ENCODE data around the gene HDHD3. TPM values are rescaled to one million over a fixed set of nuclear protein-coding genes. Genes with fewer than 3 reads are reported as not detected.

HDHD3 gene
- polyA plus RNA-seq, 6 donors from 2014 or later = 36.3 to 51.3 (median 42.8) TPM

DNA sequence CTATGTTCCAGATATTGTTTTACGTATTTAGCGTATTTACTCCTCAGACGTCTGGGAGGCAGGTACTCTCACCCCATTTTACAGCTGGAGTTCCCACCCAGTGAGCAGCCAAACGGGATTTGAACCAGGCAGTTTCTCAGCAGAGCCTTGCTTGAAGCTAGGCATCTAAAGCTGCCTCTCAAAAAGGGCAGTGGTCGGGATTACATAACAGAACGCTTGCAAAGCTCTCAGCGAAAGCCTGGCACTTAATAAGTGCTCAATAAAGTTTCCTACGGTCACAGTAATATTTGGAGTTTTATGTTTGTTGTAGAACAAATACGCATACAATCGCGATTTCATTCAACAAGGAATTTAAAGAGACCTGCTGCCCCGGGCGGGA is 27.7 kb downstream of the HDHD3 start:
- Mint-ChIP-seq H3K9me3 (no peaks in the 10 kb centered on the region), H3K36me3 (no peaks in the 10 kb centered on the region), H3K27ac (peak overlapping the region in 1 of 6 donors; percentile 44), H3K27me3 (peaks cover 0 to 31% (median 18%) of the 10 kb centered on the region in 3 donors), H3K4me3 (peak overlapping the region; percentile 80 to 91 (median 86)), H3K4me1 (peaks cover 18 to 24% (median 19%) of the 10 kb centered on the region in 3 donors)
- ATAC-seq (ENCODE audit: low read depth in 2 of 2) (no peak), DNase-seq (no peak)

DNA sequence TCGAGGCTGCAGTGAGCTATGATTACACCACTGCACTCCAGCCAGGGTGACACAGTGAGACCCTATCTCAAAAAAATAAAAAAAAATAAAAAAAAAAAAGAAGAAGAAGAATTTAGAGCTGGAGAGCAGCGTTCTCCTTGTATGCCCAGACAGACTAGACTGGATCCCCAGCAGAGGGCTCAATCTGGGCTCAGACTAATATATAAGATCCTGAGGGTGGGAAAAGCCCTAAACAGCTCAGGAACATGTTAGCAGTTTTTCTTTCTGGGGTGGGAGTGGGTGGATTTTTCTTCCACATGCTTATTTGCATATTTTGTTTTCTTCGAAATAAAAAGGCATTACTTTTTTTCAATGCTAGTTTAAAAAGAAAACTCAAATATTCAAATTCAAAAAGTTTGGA is 28.3 kb downstream of the HDHD3 start:
- Mint-ChIP-seq H3K27me3 (peaks cover 0 to 31% (median 18%) of the 10 kb centered on the region in 3 donors), H3K36me3 (no peaks in the 10 kb centered on the region), H3K9me3 (no peaks in the 10 kb centered on the region), H3K4me3 (peak overlapping the region in 5 of 8 donors; percentile 3 to 82 (median 53)), H3K27ac (peak overlapping the region in 2 of 6 donors; percentile 51 to 89), H3K4me1 (peaks cover 18 to 24% (median 19%) of the 10 kb centered on the region in 3 donors)
- ATAC-seq (ENCODE audit: low read depth in 2 of 2) (no peak), DNase-seq (no peak)

GRCh38 chr9:113345671-113346070 is 31.1 kb downstream of the HDHD3 start:
- peaks cover 0 to 14% (median 5%) of the 10 kb centered on the region in 3 donors for H3K27me3 Mint-ChIP-seq
- ATAC-seq (ENCODE audit: low read depth in 2 of 2) = no peak

GRCh38 chr9:113345190-113345589 is 31.6 kb downstream of the HDHD3 start:
- Mint-ChIP-seq H3K27ac (peak overlapping the region in 1 of 6 donors; percentile 9), H3K9me3 (no peaks in the 10 kb centered on the region), H3K27me3 (peaks cover 0 to 9% (median 1%) of the 10 kb centered on the region in 3 donors), H3K4me1 (peaks cover 10 to 12% (median 11%) of the 10 kb centered on the region in 3 donors), H3K36me3 (no peaks in the 10 kb centered on the region), H3K4me3 (peak overlapping the region in 1 of 8 donors; percentile 23)
- no peak for ATAC-seq (ENCODE audit: low read depth in 2 of 2)
- DNase-seq = no peak

More at GRCh38 chr9:113345671-113346070, 31.1 kb downstream of the HDHD3 start:
- no peaks in the 10 kb centered on the region for H3K36me3 Mint-ChIP-seq
- no peaks in the 10 kb centered on the region for H3K9me3 Mint-ChIP-seq
- peaks cover 10 to 12% (median 11%) of the 10 kb centered on the region in 3 donors for H3K4me1 Mint-ChIP-seq
- peak overlapping the region in 1 of 6 donors; percentile 56 for H3K27ac Mint-ChIP-seq
- no peak overlapping the region for H3K4me3 Mint-ChIP-seq
- no peak for DNase-seq

- Mint-ChIP-seq H3K36me3 (no peaks in the 10 kb centered on the region), H3K27ac (peak overlapping the region in 1 of 6 donors; percentile 49), H3K27me3 (peaks cover 0 to 7% (median 0%) of the 10 kb centered on the region in 3 donors), H3K4me3 (no peak overlapping the region), H3K9me3 (no peaks in the 10 kb centered on the region), H3K4me1 (peaks cover 13 to 19% (median 16%) of the 10 kb centered on the region in 3 donors)
- DNase-seq (no peak), ATAC-seq (ENCODE audit: low read depth in 2 of 2) (no peak)
Observed at GRCh38 chr9:113343732-113344231, 33.0 kb downstream of the HDHD3 start.

DNA sequence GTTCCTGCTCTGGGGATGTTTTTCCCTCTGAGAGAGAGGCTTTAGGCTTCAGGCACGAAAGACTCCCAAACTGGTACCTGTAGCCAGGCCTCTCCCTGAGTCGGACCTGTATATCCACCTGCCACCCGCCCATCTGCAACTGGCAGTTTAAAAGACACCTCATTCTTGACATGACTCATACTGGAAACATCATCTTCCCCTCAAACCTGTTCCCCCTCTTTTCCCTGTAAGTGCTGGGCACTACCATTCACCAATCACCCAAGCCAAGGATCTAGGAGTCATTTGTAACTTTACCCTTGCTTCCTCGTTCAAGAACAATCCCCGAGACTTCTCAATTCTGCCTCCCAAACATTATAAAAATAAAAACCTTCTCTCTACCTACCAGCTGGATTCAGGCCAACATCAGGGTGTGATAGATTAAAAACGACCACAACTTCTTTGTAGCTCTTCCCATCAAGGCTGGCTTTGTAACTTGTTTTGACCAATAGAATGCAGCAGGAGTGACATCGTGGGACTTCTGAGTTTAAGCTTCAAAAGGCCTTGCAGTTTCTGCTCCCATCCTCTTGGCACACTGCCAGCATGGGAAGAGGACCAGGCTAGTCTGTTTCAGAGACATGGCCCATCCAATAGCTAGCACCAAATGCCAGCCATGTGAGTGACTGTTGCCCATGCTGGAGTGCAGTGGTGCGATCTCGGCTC is 34.9 kb downstream of the HDHD3 start:
- ATAC-seq (ENCODE audit: low read depth in 2 of 2) (no peak), DNase-seq (no peak)
- peaks cover 0 to under 1% (median 0%) of the 10 kb centered on the region in 3 donors for H3K27me3 Mint-ChIP-seq
- no peaks in the 10 kb centered on the region for H3K9me3 Mint-ChIP-seq
- H3K4me1 Mint-ChIP-seq = peaks cover 13 to 19% (median 16%) of the 10 kb centered on the region in 3 donors
- H3K27ac Mint-ChIP-seq = peak overlapping the region in 2 of 6 donors; percentile 8 to 43
- no peaks in the 10 kb centered on the region for H3K36me3 Mint-ChIP-seq
- peak overlapping the region in 7 of 8 donors; percentile 58 to 94 (median 83) for H3K4me3 Mint-ChIP-seq

DNA sequence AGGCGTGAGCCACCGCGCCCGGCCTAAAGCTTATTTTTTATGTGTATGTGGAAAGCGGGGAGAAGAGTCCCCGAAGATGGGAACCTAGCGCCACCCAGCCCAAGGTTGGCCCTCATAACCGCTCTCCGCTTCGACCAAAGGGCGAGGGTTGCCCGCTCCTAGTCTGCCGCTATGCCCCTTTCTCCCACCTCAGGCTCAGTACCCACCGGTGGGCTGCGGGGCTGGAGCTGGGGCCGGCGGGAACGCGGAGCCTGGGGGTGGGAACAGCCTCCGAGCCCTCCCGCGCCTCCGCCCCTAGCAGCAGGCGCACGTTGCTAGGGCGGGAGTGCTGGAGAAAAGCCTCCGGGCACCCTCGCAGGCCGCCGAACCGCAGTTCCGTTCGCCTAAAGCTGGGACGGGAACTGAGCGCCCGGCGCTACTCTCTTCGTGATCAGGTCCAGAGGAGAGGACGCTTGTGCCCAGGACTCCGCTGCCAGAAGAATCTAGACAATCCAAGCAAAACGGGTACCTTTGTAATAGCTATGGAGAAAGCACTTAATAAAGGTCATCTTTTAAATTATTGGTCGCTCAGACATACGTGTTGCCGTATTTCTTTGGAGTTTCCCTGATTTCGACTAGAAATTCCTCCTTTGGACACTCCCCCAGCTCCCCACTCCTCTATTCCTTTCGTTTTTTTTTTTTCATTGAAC is 36.6 kb downstream of the HDHD3 start, which contains the start of gene WDR31:
TSS of gene WDR31 (minus strand) at position 265 of the 689 bp plus-strand sequence. CDS start 8,253 bp downstream, outside the sequence.
- Mint-ChIP-seq H3K27me3 (no peaks in the 10 kb centered on the region), H3K4me1 (peaks cover 13 to 19% (median 16%) of the 10 kb centered on the region in 3 donors), H3K4me3 (peak within 1 kb of the TSS; percentile 83 to 94 (median 88)), H3K9me3 (no peaks in the 10 kb centered on the region), H3K36me3 (no peaks in the 10 kb centered on the region), H3K27ac (peak within 1 kb of the TSS in 5 of 6 donors; percentile 4 to 80 (median 76))
- DNase-seq (peak; percentile 58), ATAC-seq (ENCODE audit: low read depth in 2 of 2) (peak; percentile 95 to 97)

GRCh38 chr9:113337714-113338113 is 39.1 kb downstream of the HDHD3 start:
- Mint-ChIP-seq H3K4me1 (peaks cover 13 to 19% (median 16%) of the 10 kb centered on the region in 3 donors), H3K36me3 (no peaks in the 10 kb centered on the region), H3K27ac (no peak overlapping the region), H3K9me3 (no peaks in the 10 kb centered on the region), H3K4me3 (peak overlapping the region in 1 of 8 donors; percentile 83), H3K27me3 (no peaks in the 10 kb centered on the region)
- DNase-seq = no peak
- ATAC-seq (ENCODE audit: low read depth in 2 of 2) = no peak

GRCh38 chr9:113331780-113332179 is 45.0 kb downstream of the HDHD3 start:
- ATAC-seq (ENCODE audit: low read depth in 2 of 2) (no peak), DNase-seq (no peak)
- Mint-ChIP-seq H3K9me3 (no peaks in the 10 kb centered on the region), H3K4me1 (no peaks in the 10 kb centered on the region), H3K4me3 (no peak overlapping the region), H3K36me3 (no peaks in the 10 kb centered on the region), H3K27ac (no peak overlapping the region), H3K27me3 (no peaks in the 10 kb centered on the region)

GRCh38 chr9:113328045-113328782 is 48.6 kb downstream of the HDHD3 start:
- Mint-ChIP-seq H3K36me3 (no peaks in the 10 kb centered on the region), H3K4me3 (no peak overlapping the region), H3K27ac (no peak overlapping the region), H3K9me3 (no peaks in the 10 kb centered on the region), H3K27me3 (no peaks in the 10 kb centered on the region), H3K4me1 (no peaks in the 10 kb centered on the region)
- DNase-seq = no peak
- no peak for ATAC-seq (ENCODE audit: low read depth in 2 of 2)

DNA sequence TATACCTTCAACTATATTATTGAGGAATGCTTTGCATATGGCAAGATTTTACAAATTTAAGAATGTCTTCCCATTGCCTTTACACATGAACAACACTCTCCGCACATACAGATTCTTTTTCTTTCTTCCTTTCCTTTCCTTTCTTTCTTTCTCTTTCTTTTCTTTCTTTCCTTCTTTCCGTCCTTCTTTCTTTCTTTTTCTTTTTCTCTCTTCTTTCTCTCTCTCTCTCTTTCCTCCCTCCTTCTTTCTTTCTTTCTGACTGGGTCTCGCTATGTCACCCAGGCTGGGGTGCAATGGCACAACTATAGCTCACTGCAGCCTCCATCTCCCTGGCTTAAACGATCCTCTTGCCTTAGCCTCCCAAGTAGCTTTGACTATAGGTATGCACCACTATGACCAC is 50.6 kb downstream of the HDHD3 start:
- no peaks in the 10 kb centered on the region for H3K9me3 Mint-ChIP-seq
- no peak overlapping the region for H3K4me3 Mint-ChIP-seq
- no peaks in the 10 kb centered on the region for H3K4me1 Mint-ChIP-seq
- H3K36me3 Mint-ChIP-seq = no peaks in the 10 kb centered on the region
- peak overlapping the region in 1 of 6 donors; percentile 72 for H3K27ac Mint-ChIP-seq
- DNase-seq (no peak), ATAC-seq (ENCODE audit: low read depth in 2 of 2) (no peak)
- H3K27me3 Mint-ChIP-seq = no peaks in the 10 kb centered on the region

Measured in naive B cell (primary cell).